Trophoblast cell (in vitro differentiated cells and primary cell): ENCODE measurements around the gene CNN1.

Experiments used
- DNase-seq, 2 donors: peaks; one replicate each; pipeline ENCODE4 v3.0.0-alpha.2; 2016
- H2AFZ ChIP-seq: 2 replicates; pipeline ENCODE4 v1.6.1; 2013; ENCODE audit warnings: low read length, moderate library complexity, mild to moderate bottlenecking; ENCODE audit not compliant: insufficient read depth, poor library complexity
- H2AK5ac ChIP-seq: 2 replicates; pipeline ENCODE4 v1.6.1; 2013; ENCODE audit warnings: mild to moderate bottlenecking, low read length
- H2BK120ac ChIP-seq: 2 replicates; pipeline ENCODE4 v1.6.1; 2013; ENCODE audit warnings: low read length, mild to moderate bottlenecking, moderate library complexity; ENCODE audit not compliant: insufficient read depth, poor library complexity
- H2BK12ac ChIP-seq: 2 replicates; pipeline ENCODE4 v1.6.1; 2013; ENCODE audit warnings: mild to moderate bottlenecking, low read length, moderate library complexity
- H2BK5ac ChIP-seq: 2 replicates; pipeline ENCODE4 v1.6.1; 2013; ENCODE audit warnings: low read length, low read depth, moderate library complexity, mild to moderate bottlenecking; ENCODE audit not compliant: poor library complexity
- H3K14ac ChIP-seq: 2 replicates; pipeline ENCODE4 v1.6.1; 2013; ENCODE audit warnings: mild to moderate bottlenecking, low read length
- H3K18ac ChIP-seq: 2 replicates; pipeline ENCODE4 v1.6.1; 2013; ENCODE audit warnings: mild to moderate bottlenecking, low read length
- H3K23ac ChIP-seq: 2 replicates; pipeline ENCODE4 v1.6.1; 2013; ENCODE audit warnings: low read length
- H3K27ac ChIP-seq: 2 replicates; pipeline ENCODE4 v1.5.1; 2013; ENCODE audit warnings: low read depth, mild to moderate bottlenecking, inconsistent platforms, low read length, moderate library complexity
- H3K27me3 ChIP-seq: 2 replicates; pipeline ENCODE4 v1.6.1; 2013; ENCODE audit warnings: inconsistent platforms, mild to moderate bottlenecking, low read length, moderate library complexity; ENCODE audit not compliant: insufficient read depth
- H3K36me3 ChIP-seq, 2 experiments: 1 replicate in 1 of 2; 2 replicates in 1 of 2; pipeline ENCODE4 v1.6.1; 2013; ENCODE audit warnings: low read length in 2 of 2, mild to moderate bottlenecking in 2 of 2, moderate library complexity in 1 of 2; ENCODE audit not compliant: insufficient read depth in 2 of 2, control insufficient read depth in 1 of 2
- H3K4ac ChIP-seq: 2 replicates; pipeline ENCODE4 v1.6.1; 2013; ENCODE audit warnings: low read depth, mild to moderate bottlenecking, low read length, moderate library complexity
- H3K4me1 ChIP-seq, 2 experiments: 1 replicate in 1 of 2; 2 replicates in 1 of 2; pipeline ENCODE4 v1.6.1; 2013; ENCODE audit warnings: low read length in 2 of 2, mild to moderate bottlenecking in 2 of 2, moderate library complexity in 1 of 2; ENCODE audit not compliant: insufficient read depth in 2 of 2, control insufficient read depth in 1 of 2
- H3K4me2 ChIP-seq: 2 replicates; pipeline ENCODE4 v1.6.1; 2013; ENCODE audit warnings: inconsistent platforms, mild to moderate bottlenecking, low read length, moderate library complexity
- H3K4me3 ChIP-seq: 2 replicates; pipeline ENCODE4 v1.5.1; 2013; ENCODE audit warnings: mild to moderate bottlenecking, low read depth, low read length, inconsistent platforms
- H3K79me1 ChIP-seq: one replicate; pipeline ENCODE4 v1.6.1; 2013; ENCODE audit warnings: low read length
- H3K79me2 ChIP-seq: 2 replicates; pipeline ENCODE4 v1.6.1; 2013; ENCODE audit warnings: low read length, mild to moderate bottlenecking; ENCODE audit not compliant: control insufficient read depth, insufficient read depth, poor library complexity
- H3K9ac ChIP-seq: 2 replicates; pipeline ENCODE4 v1.6.1; 2013; ENCODE audit warnings: mild to moderate bottlenecking, low read length
- H3K9me3 ChIP-seq: 2 replicates; pipeline ENCODE4 v1.6.1; 2013; ENCODE audit warnings: low read depth, mild to moderate bottlenecking, control low read depth, inconsistent platforms, low read length; ENCODE audit not compliant: insufficient read depth
- H4K12ac ChIP-seq: 2 replicates; pipeline ENCODE4 v1.6.1; 2013; ENCODE audit warnings: low read depth, mild to moderate bottlenecking, low read length, moderate library complexity
- H4K8ac ChIP-seq: 2 replicates; pipeline ENCODE4 v1.6.1; 2013; ENCODE audit warnings: low read depth, mild to moderate bottlenecking, low read length, moderate library complexity
- H4K91ac ChIP-seq: one replicate; pipeline ENCODE4 v1.6.1; 2013; ENCODE audit warnings: low read depth, mild to moderate bottlenecking, low read length, moderate library complexity
- WGBS: extraction: QIAGEN DNeasy Blood & Tissue Kit; methylation state at CpG from one replicate; pipeline ENCODE4 v1.1.7; 2013; ENCODE audit warnings: missing lambda C conversion rate; ENCODE audit not compliant: insufficient read length, insufficient coverage; ENCODE audit errors: extremely low coverage; 5-methylcytosine and 5-hydroxymethylcytosine counted together

CNN1 gene

GRCh38 chr19:11551603-11552235 is 13.1 kb downstream of the CNN1 start:
- Histone ChIP-seq H3K18ac (no peak overlapping the region), H3K14ac (no peak overlapping the region), H3K4me2 (no peak overlapping the region), H3K36me3 (peaks cover 65 to 67% of the 10 kb centered on the region in 2 experiments), H3K4ac (no peak overlapping the region), H3K4me3 (no peak overlapping the region), H4K12ac (no peak overlapping the region), H4K8ac (no peak overlapping the region), H3K4me1 (no peaks in the 10 kb centered on the region), H3K9ac (no peak overlapping the region), H3K27me3 (no peaks in the 10 kb centered on the region), H3K79me2 (no peaks in the 10 kb centered on the region), H2BK5ac (no peak overlapping the region), H3K9me3 (peaks cover 3% of the 10 kb centered on the region), H2BK120ac (peak overlapping the region; percentile 15), H4K91ac (no peak overlapping the region), H2BK12ac (no peak overlapping the region), H2AK5ac (no peak overlapping the region), H3K27ac (no peak overlapping the region), H3K79me1 (no peaks in the 10 kb centered on the region), H2AFZ (no peak overlapping the region), H3K23ac (no peak overlapping the region)
- no peak for DNase-seq
- WGBS: no CpG with 5 or more reads among the region's 26 CpGs

GRCh38 chr19:11552666-11553372 is 14.2 kb downstream of the CNN1 start:
- WGBS: no CpG with 5 or more reads among the region's 20 CpGs
- H4K91ac ChIP-seq: no peak overlapping the region
- no peak overlapping the region for H3K18ac ChIP-seq
- H3K23ac ChIP-seq: no peak overlapping the region
- H2BK12ac ChIP-seq: no peak overlapping the region
- H3K27ac ChIP-seq: no peak overlapping the region
- no peak overlapping the region for H2BK5ac ChIP-seq
- H3K4me3 ChIP-seq: no peak overlapping the region
- no peak overlapping the region for H3K14ac ChIP-seq
- peaks cover 56 to 61% of the 10 kb centered on the region in 2 experiments for H3K36me3 ChIP-seq
- H3K4me2 ChIP-seq: no peak overlapping the region
- no peak overlapping the region for H4K12ac ChIP-seq
- H3K9me3 ChIP-seq: peaks cover 3% of the 10 kb centered on the region
- no peak for DNase-seq
- no peak overlapping the region for H3K4ac ChIP-seq
- H3K4me1 ChIP-seq: peaks cover 1 to 2% of the 10 kb centered on the region in 2 experiments
- no peaks in the 10 kb centered on the region for H3K79me1 ChIP-seq
- no peak overlapping the region for H2AFZ ChIP-seq
- no peak overlapping the region for H2AK5ac ChIP-seq
- H4K8ac ChIP-seq: no peak overlapping the region
- peaks cover under 1% of the 10 kb centered on the region for H3K79me2 ChIP-seq
- no peak overlapping the region for H3K9ac ChIP-seq
- H2BK120ac ChIP-seq: no peak overlapping the region
- no peaks in the 10 kb centered on the region for H3K27me3 ChIP-seq

GRCh38 chr19:11554160-11554559 is 15.5 kb downstream of the CNN1 start:
- H4K8ac ChIP-seq: no peak overlapping the region
- no peak overlapping the region for H2AFZ ChIP-seq
- H3K9me3 ChIP-seq: peaks cover 3% of the 10 kb centered on the region
- H2BK120ac ChIP-seq: no peak overlapping the region
- H2BK12ac ChIP-seq: no peak overlapping the region
- peaks cover 4% of the 10 kb centered on the region for H3K79me1 ChIP-seq
- H4K91ac ChIP-seq: no peak overlapping the region
- no peak overlapping the region for H3K4me2 ChIP-seq
- no peak overlapping the region for H3K14ac ChIP-seq
- H3K9ac ChIP-seq: no peak overlapping the region
- no peak overlapping the region for H3K27ac ChIP-seq
- no peak overlapping the region for H2BK5ac ChIP-seq
- no peak overlapping the region for H4K12ac ChIP-seq
- H3K4me3 ChIP-seq: no peak overlapping the region
- no peak overlapping the region for H3K23ac ChIP-seq
- DNase-seq: no peak
- H3K27me3 ChIP-seq: no peaks in the 10 kb centered on the region
- H3K4me1 ChIP-seq: peaks cover 8 to 9% of the 10 kb centered on the region in 2 experiments
- H3K79me2 ChIP-seq: peaks cover 12% of the 10 kb centered on the region
- no CpG with 5 or more reads among the region's 12 CpGs for WGBS
- no peak overlapping the region for H3K4ac ChIP-seq
- H3K36me3 ChIP-seq: peaks cover 47 to 52% of the 10 kb centered on the region in 2 experiments
- no peak overlapping the region for H3K18ac ChIP-seq
- H2AK5ac ChIP-seq: no peak overlapping the region

- H4K8ac ChIP-seq: no peak overlapping the region
- H4K12ac ChIP-seq: no peak overlapping the region
- H3K36me3 ChIP-seq: peaks cover 36 to 41% of the 10 kb centered on the region in 2 experiments
- H2AFZ ChIP-seq: no peak overlapping the region
- H3K27me3 ChIP-seq: no peaks in the 10 kb centered on the region
- H2BK12ac ChIP-seq: no peak overlapping the region
- no peak overlapping the region for H2BK5ac ChIP-seq
- H3K18ac ChIP-seq: no peak overlapping the region
- H4K91ac ChIP-seq: no peak overlapping the region
- H3K4me2 ChIP-seq: no peak overlapping the region
- no peak for DNase-seq
- H3K4ac ChIP-seq: no peak overlapping the region
- no peak overlapping the region for H3K27ac ChIP-seq
- H3K4me3 ChIP-seq: no peak overlapping the region
- no peak overlapping the region for H2AK5ac ChIP-seq
- H3K79me2 ChIP-seq: peaks cover 12% of the 10 kb centered on the region
- no peak overlapping the region for H3K23ac ChIP-seq
- no CpG with 5 or more reads among the region's 6 CpGs for WGBS
- no peaks in the 10 kb centered on the region for H3K9me3 ChIP-seq
- H3K79me1 ChIP-seq: peaks cover 6% of the 10 kb centered on the region
- H3K14ac ChIP-seq: no peak overlapping the region
- no peak overlapping the region for H2BK120ac ChIP-seq
- H3K4me1 ChIP-seq: peaks cover 8 to 9% of the 10 kb centered on the region in 2 experiments
- no peak overlapping the region for H3K9ac ChIP-seq
Observed at GRCh38 chr19:11555246-11555645, 16.6 kb downstream of the CNN1 start.
